ENCODE measurements around the gene DIPK1A.

DIPK1A gene

DNA sequence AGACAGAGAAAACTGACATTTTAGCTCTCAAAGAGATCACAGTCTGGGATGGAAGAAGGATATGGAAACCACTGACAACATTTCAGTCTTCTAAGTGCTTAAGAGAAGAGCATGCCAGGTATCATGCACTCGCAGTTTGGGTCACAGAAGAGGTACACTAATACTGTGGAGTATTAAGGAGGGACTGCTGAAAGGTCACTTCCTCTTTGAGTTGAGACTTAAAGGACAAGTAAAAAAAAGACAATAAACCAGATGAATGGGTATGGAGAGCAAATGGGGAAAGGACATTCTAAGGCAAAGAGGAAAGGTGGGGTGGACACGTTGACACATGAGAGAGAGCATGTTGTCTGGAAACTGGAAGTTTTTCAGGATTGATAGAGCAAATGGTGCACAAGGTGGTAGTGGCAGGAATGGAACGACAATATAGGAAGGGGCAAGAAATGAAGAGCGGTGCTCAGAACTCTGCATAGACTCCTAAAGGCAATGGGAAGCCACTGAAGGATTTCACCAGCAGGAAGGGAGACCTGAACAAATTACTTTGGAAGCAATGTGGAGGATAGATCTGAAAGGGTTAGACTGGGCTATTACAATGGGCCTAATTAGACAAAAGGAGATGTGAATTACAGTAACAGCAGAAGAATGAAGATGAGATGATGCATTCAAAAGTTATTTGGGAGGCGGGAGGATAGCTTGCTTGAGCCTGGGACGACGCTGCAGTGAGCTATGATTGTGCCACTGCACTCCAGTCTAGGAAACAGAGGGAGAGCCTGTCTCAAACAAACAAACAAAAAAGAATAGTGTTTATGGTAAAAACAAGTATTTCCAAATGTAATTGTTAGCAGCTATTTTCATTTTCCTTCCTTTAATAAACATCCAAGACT, 11.1 kb downstream of the DIPK1A start:
- DNase-seq: no peak

- DNase-seq: no peak
Observed at GRCh38 chr1:92948071-92948470, 13.2 kb downstream of the DIPK1A start.

GRCh38 chr1:92945748-92946270, 15.5 kb downstream of the DIPK1A start:
- DNase-seq: no peak

- no peak for DNase-seq
Observed at GRCh38 chr1:92944901-92945747, 16.1 kb downstream of the DIPK1A start.

DNA sequence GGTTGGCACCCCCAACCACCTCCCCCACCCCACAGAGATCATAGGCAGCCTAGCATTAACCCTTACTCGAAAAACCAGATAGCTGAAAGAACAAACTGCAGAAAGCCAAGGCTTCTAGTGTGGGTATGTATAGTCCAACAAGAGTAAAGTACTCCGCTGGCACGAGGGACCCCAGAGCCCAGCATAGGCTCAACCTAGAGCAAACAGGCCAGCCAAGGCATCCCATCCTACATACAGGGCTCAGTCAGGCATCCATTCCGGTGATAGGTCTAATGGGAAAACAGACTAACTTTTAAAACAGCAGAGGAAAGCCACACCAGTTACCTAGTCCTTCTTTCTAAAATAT, 17.8 kb downstream of the DIPK1A start:
- DNase-seq: no peak

DNA sequence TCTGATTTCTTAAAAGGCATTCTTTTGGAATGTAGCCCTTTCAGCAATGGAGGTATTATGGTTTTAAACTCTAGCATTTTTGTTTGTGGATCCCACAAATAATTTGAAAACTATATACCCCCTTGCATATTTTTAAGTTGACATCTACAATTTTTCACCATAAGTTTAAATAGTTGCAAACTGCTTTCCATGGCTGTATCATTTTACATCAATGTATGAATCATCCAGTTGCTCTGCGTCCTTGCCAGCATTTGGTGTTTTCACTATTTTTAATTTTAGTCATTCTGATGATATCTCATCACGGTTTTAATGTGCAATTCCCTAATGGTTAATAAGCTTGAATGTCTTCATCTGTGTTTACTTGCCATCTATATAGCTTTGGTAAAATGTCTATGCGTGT, 20.7 kb downstream of the DIPK1A start:
- no peak for DNase-seq

DNA sequence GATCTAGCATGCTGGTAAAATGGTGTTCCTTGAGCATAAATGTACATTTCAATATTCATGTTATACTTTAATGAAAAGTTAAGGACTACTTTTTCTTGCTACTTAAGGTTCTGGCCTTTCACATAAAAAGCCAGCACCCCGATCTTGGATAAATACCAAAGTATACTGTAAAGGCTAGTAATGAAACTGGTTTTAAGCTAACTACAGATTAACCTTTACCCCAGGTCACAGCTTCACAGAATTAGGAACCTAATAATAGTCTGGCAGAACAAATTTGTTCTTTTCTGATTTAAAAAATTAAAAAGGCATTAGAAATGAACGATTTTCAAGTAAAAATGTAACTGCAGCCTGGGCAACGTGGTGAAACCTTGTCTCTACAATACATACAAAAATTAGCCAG, 23.5 kb downstream of the DIPK1A start:
- no peak for DNase-seq

DNA sequence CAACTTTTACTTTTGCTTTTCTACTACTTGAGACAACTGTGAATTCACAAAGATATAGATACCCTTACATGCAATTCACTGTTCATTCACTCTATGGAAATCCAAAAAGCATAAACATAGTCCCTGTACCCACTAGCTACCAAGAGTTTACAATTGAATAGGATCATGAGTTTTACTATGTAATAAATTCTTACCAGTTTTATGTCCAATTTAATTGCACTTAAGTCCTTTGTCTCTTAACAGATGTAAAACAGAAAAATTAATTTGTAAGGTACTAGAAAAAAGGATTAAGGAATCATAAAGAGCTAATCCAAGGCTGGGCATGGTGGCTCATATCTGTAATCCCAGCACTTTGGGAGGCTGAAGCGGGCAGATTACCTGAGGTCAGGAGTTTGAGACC, 24.4 kb downstream of the DIPK1A start:
- DNase-seq: no peak

GRCh38 chr1:92934395-92935378, 26.6 kb downstream of the DIPK1A start:
- no peak for DNase-seq

GRCh38 chr1:92933459-92933858, 27.8 kb downstream of the DIPK1A start:
- DNase-seq: no peak

DNA sequence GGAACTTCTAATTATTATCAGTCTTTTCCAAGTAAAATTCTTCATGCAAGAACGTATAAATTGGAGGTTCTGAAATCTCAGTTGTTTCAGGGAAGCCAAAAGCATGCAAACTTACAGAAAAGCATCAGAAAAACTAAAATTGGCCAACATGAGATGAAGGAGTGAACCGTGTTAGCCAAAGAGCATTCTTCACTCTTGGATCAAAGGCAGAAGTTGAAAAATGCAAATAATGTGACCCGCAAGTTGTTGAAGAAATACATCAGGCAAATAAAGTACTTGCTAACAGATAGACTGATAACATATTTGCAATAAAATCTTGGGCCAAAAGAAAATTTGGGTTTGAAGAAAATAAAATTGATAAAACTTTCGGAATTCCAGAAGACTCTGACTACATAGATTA, 29.6 kb downstream of the DIPK1A start:
- DNase-seq: no peak

- DNase-seq: no peak
Observed at GRCh38 chr1:92929461-92929860, 31.8 kb downstream of the DIPK1A start.

DNA sequence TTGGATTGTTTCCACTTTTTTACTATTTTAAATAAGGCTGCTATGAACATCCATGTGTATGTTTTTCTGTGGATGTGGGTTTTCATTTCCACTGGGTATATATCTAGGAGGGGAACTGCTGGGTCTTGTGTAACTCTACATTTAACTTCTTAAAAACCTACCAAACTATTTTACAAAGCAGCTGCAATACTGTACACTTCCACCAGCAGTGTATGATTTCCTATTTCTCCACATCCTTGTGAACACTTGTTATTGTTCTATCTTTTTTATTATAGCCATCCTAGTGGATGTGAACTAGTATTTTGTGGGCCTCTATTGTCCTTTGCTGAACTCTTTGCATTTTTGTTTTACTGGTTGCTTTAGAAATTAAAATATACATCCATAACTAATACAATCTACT, 33.4 kb downstream of the DIPK1A start:
- no peak for DNase-seq

DNA sequence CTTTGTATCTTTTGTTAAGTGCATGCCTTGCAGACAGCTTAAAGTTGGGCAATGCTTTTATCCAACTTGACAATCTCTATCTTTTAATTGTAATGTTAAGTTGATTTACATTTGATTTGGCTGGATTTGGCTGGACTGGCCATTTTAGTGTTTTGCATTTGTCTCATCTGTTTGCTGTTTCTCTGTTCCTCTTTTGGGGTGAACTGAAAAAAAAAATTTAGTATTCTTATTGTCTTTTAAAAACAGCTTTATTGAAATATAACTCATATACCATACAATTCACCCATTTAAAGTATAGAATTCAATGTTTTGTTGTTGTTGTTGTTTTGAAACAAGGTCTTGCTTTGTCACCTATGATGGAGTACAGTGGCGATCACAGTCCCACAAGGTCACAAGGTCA, 34.4 kb downstream of the DIPK1A start:
- DNase-seq: no peak

- no peak for DNase-seq
Observed at GRCh38 chr1:92924501-92924900, 36.8 kb downstream of the DIPK1A start.

DNA sequence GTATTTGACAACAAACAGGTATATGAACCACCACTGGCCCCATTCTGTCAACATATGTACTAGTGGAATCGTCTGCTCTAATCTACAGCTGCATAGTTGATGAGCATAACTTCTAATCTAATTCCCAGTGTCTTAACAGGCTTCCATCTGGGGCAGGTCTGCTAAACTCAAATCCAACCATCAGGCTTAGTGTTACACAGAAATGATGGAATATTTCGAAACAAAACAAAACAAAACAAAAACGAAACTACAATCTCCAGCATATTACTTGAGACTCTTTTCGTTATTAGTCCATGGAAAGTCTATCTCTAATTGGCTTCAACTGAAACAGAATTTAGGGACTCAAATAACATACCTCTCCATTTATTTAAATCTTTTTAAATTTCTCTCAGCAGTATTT, 37.6 kb downstream of the DIPK1A start:
- DNase-seq: no peak

- no peak for DNase-seq
Observed at GRCh38 chr1:92922356-92923035, 38.8 kb downstream of the DIPK1A start.

GRCh38 chr1:92921031-92922023, 39.9 kb downstream of the DIPK1A start:
- no peak for DNase-seq

GRCh38 chr1:92916899-92917298, 44.4 kb downstream of the DIPK1A start:
- no peak for DNase-seq

GRCh38 chr1:92915547-92915946, 45.7 kb downstream of the DIPK1A start:
- DNase-seq: no peak
